ENCODE measurements around the gene HSPH1.

Gene HSPH1

GRCh38 chr13:31090961-31091624 is 70.6 kb downstream of the HSPH1 start:
- in situ Hi-C loops (cut with HindIII; ENCODE audit: low pct_ligation_motif_present, low sequenced_read_pairs), result no loop called here
- Histone ChIP-seq H3K4me3 (ENCODE audit: low read depth, low read length) (no peak overlapping the region), H3K36me3 (replicated peaks) (no peaks in the 10 kb centered on the region), H3K27ac (no peak overlapping the region), H3K27me3 (replicated peaks) (peaks cover 2% of the 10 kb centered on the region)
- no peak for TF ChIP-seq CTCF (IDR thresholded peaks at IDR 0.05; ENCODE audit: low read depth, low read length, missing control alignments)
- no peak for DNase-seq

GRCh38 chr13:31090096-31090495 is 71.6 kb downstream of the HSPH1 start:
- Histone ChIP-seq H3K27me3 (replicated peaks) (peaks cover 4% of the 10 kb centered on the region), H3K36me3 (replicated peaks) (no peaks in the 10 kb centered on the region), H3K4me3 (ENCODE audit: low read depth, low read length) (no peak overlapping the region), H3K27ac (no peak overlapping the region)
- DNase-seq, result no peak
- in situ Hi-C loops (cut with HindIII; ENCODE audit: low pct_ligation_motif_present, low sequenced_read_pairs), result no loop called here
- TF ChIP-seq CTCF (IDR thresholded peaks at IDR 0.05; ENCODE audit: low read depth, low read length, missing control alignments), result no peak

GRCh38 chr13:31089649-31090048 is 72.1 kb downstream of the HSPH1 start:
- TF ChIP-seq CTCF (IDR thresholded peaks at IDR 0.05; ENCODE audit: low read depth, low read length, missing control alignments), result no peak
- Histone ChIP-seq H3K4me3 (ENCODE audit: low read depth, low read length) (no peak overlapping the region), H3K27ac (no peak overlapping the region), H3K36me3 (replicated peaks) (no peaks in the 10 kb centered on the region), H3K27me3 (replicated peaks) (peaks cover 4% of the 10 kb centered on the region)
- no peak for DNase-seq
- in situ Hi-C loops (cut with HindIII; ENCODE audit: low pct_ligation_motif_present, low sequenced_read_pairs), result no loop called here

GRCh38 chr13:31088826-31089420 is 72.8 kb downstream of the HSPH1 start:
- H3K27ac ChIP-seq, result no peak overlapping the region
- in situ Hi-C loops (cut with HindIII; ENCODE audit: low pct_ligation_motif_present, low sequenced_read_pairs), result no loop called here
- H3K27me3 ChIP-seq (replicated peaks), result peaks cover 4% of the 10 kb centered on the region
- no peaks in the 10 kb centered on the region for H3K36me3 ChIP-seq (replicated peaks)
- TF ChIP-seq CTCF (IDR thresholded peaks at IDR 0.05; ENCODE audit: low read depth, low read length, missing control alignments), result no peak
- H3K4me3 ChIP-seq (ENCODE audit: low read depth, low read length), result no peak overlapping the region
- DNase-seq, result no peak
